K562 (cell line): Measurements from ENCODE around the gene RNF112. TPM values are rescaled to one million over a fixed set of nuclear protein-coding genes. Genes with fewer than 3 reads are reported as not detected.
"Not testable (repeated sequence)": the region's sequence is repeated elsewhere in the genome, so short reads cannot be mapped to it uniquely, and the experiment has no call there.

Source experiments
- ATAC-seq: fragments of 200-7000 bp; cut with Tn5 transposase; 3 replicates; pipeline ENCODE4 v1.9.1; 2020; ENCODE audit warnings: moderate library complexity
- BruUV-seq: library from RNA; stranded (reverse); fragments of 400-500 nt; replicated peaks from 2 replicates; lab custom pipeline; 2021; lab: Mats Ljungman, UMichigan
- CTCF ChIA-PET: fragments of 300-600 bp; formaldehyde crosslinking; extraction: SDS; loops from one replicate; lab custom pipeline; 2021; ENCODE audit warnings: low intra/inter-chr PET ratio; lab: Yijun Ruan, JAX
- POLR2A ChIA-PET: fragments of 300-600, 350-650 bp; sonication (Branson Sonifier 250); formaldehyde crosslinking; extraction: SDS; loops from one replicate; lab custom pipeline; 2021; ENCODE audit warnings: antibody characterized with exemption, inconsistent platforms; lab: Yijun Ruan, JAX
- DNase-seq, 4 experiments: peaks; one replicate each; pipeline versions ENCODE4 v3.0.0 to v3.0.0-alpha.2; 2011 to 2018; ENCODE audit warnings: low spot score in 3 of 4, mixed read lengths in 3 of 4; ENCODE audit errors: extremely low read depth in 1 of 4
- FAIRE-seq: peaks from 2 replicates; lab custom pipeline; 2011; peaks lifted over from hg19 to GRCh38; lab: Jason Lieb, UNC
- H2AFZ ChIP-seq: 2 replicates; pipeline ENCODE4 v1.6.0; 2011; ENCODE audit warnings: low read depth, low read length, control low read depth, inconsistent platforms
- H3K27ac ChIP-seq: fragments of 200-600 bp; 3 replicates; pipeline ENCODE4 v1.8.0; 2011; ENCODE audit warnings: low read depth, mild to moderate bottlenecking, control low read depth, inconsistent platforms, low read length, moderate library complexity, mixed read lengths; ENCODE audit errors: extremely low read depth
- H3K27me3 ChIP-seq, 2 experiments: fragments of 300-600 bp in 1 of 2; 2 replicates in 1 of 2; 3 replicates in 1 of 2; pipeline versions ENCODE4 v1.6.0 to v1.8.0; 2011; ENCODE audit warnings: inconsistent platforms in 2 of 2, low read length in 2 of 2, mild to moderate bottlenecking in 1 of 2, mixed read lengths in 1 of 2, moderate library complexity in 1 of 2; ENCODE audit not compliant: control insufficient read depth in 2 of 2, insufficient read depth in 2 of 2
- H3K36me3 ChIP-seq: fragments of 300-600 bp; 3 replicates; pipeline ENCODE4 v1.8.0; 2011; ENCODE audit warnings: mild to moderate bottlenecking, low read length, inconsistent platforms; ENCODE audit not compliant: control insufficient read depth, insufficient read depth
- H3K4me1 ChIP-seq, 2 experiments: fragments of 200-600 bp in 1 of 2; replicated peaks in 1 of 2; 2 replicates in 1 of 2; 3 replicates in 1 of 2; pipeline versions ENCODE4 v1.5.1 to v1.8.0; 2011; ENCODE audit warnings: inconsistent platforms in 2 of 2, low read length in 2 of 2, mild to moderate bottlenecking in 1 of 2, mixed read lengths in 1 of 2, moderate library complexity in 1 of 2; ENCODE audit not compliant: control insufficient read depth in 2 of 2, insufficient read depth in 2 of 2
- H3K4me2 ChIP-seq: 2 replicates; pipeline ENCODE4 v1.6.1; 2011; ENCODE audit warnings: low read length, control low read depth, inconsistent platforms, mixed read lengths; ENCODE audit not compliant: insufficient read depth
- H3K4me3 ChIP-seq: fragments of 200-600 bp; sonication (generic), shearing (Covaris generic); 2 replicates; pipeline ENCODE4 v1.5.1; 2016; ENCODE audit warnings: control low read depth, inconsistent platforms
- H3K79me2 ChIP-seq: fragments of 200-600 bp; 3 replicates; pipeline ENCODE4 v1.8.0; 2011; ENCODE audit warnings: low read length, inconsistent platforms; ENCODE audit not compliant: control insufficient read depth, insufficient read depth
- H3K9ac ChIP-seq, 2 experiments: 2 replicates each; pipeline versions ENCODE4 v1.6.0 to v1.6.1; 2011; ENCODE audit warnings: low read depth in 2 of 2, low read length in 2 of 2, control low read depth in 1 of 2, inconsistent platforms in 1 of 2, mild to moderate bottlenecking in 1 of 2, mixed read lengths in 1 of 2; ENCODE audit not compliant: insufficient read depth in 1 of 2
- H3K9me1 ChIP-seq: one replicate; pipeline ENCODE4 v1.6.0; 2011; ENCODE audit warnings: inconsistent platforms, mild to moderate bottlenecking, low read length, moderate library complexity; ENCODE audit not compliant: control insufficient read depth, insufficient read depth
- H3K9me3 ChIP-seq: replicated peaks from 2 replicates; pipeline ENCODE4 v1.5.1; 2011; ENCODE audit warnings: low read depth, low read length, inconsistent platforms; ENCODE audit not compliant: control insufficient read depth, insufficient read depth
- H4K20me1 ChIP-seq: replicated peaks from 2 replicates; pipeline ENCODE4 v1.6.1; 2011; ENCODE audit warnings: low read length, inconsistent platforms, mixed read lengths; ENCODE audit not compliant: control insufficient read depth, insufficient read depth
- CHAMP1 ChIP-seq: fragments of 450-650 bp; IDR thresholded peaks from 2 replicates; pipeline ENCODE4 v1.6.1; 2016; ENCODE audit warnings: mild to moderate bottlenecking
- E2F5 ChIP-seq: sonication (generic); formaldehyde crosslinking; IDR thresholded peaks from 2 replicates; pipeline ENCODE4 v1.8.0; 2022; ENCODE audit warnings: mild to moderate bottlenecking, missing genetic modification reagents
- FOXP4 ChIP-seq: sonication (generic); formaldehyde crosslinking; IDR thresholded peaks from 2 replicates; pipeline ENCODE4 v1.8.0; 2022; ENCODE audit warnings: mild to moderate bottlenecking, missing genetic modification reagents, borderline replicate concordance
- HDAC6 ChIP-seq: IDR thresholded peaks from 2 replicates; pipeline ENCODE4 v1.6.1; 2012; ENCODE audit warnings: low read depth, mild to moderate bottlenecking, control low read depth, inconsistent platforms, low read length, moderate library complexity
- NONO ChIP-seq, 2 experiments: fragments of 200-400 bp in 1 of 2; fragments of 450-650 bp in 1 of 2; formaldehyde crosslinking in 1 of 2; IDR thresholded peaks; 2 replicates each; pipeline ENCODE4 v1.6.1; 2017; ENCODE audit warnings: low read depth in 2 of 2, mild to moderate bottlenecking in 2 of 2, moderate library complexity in 2 of 2, low read length in 1 of 2
- POLR2A ChIP-seq: fragments of 450-650 bp; conservative IDR thresholded peaks from 2 replicates; pipeline ENCODE4 v1.6.1; 2016
- SMARCB1 ChIP-seq: IDR thresholded peaks from 2 replicates; pipeline ENCODE4 v1.6.1; 2011; ENCODE audit warnings: improper control_type of control experiment, low read depth; ENCODE audit not compliant: insufficient read length
- ZNF408 ChIP-seq: fragments of 250-450 bp; sonication (Bioruptor Pico); IDR thresholded peaks from 2 replicates; pipeline ENCODE4 v1.4.0; 2020; ENCODE audit warnings: low read depth, mild to moderate bottlenecking, moderate library complexity
- WGBS: fragments of 100-300 bp; shearing (Covaris generic); methylation state at CpG from one replicate; pipeline ENCODE4 v1.1.6; 2016; ENCODE audit warnings: low coverage, mixed read lengths; ENCODE audit not compliant: insufficient coverage; ENCODE audit errors: missing lambda C conversion rate; 5-methylcytosine and 5-hydroxymethylcytosine counted together
- in situ Hi-C: fragments of 300-500 bp; cut with MboI; formaldehyde crosslinking; loops from 4 replicates; pipeline ENCODE4 v1.15.0; 2018; ENCODE audit warnings: inconsistent platforms, mixed read lengths
- intact Hi-C: fragments of 100-400 bp; cut with micrococcal nuclease; formaldehyde crosslinking; loops from 2 replicates; pipeline ENCODE4 v1.14.2; 2022
- polyA plus RNA-seq, 8 experiments: library from polyadenylated mRNA; depleted of rRNA in 4 of 8; stranded (reverse) in 5 of 8; unstranded in 3 of 8; fragments of >200 nt; fragmentation: Nextera tagmentation in 2 of 8; fragmentation: Illumina TruSeq in 1 of 8; extraction: Ambion mirVana in 2 of 8; extraction: Trizol in 1 of 8; gene quantifications; 2 replicates each; pipeline versions ENCODE4 v1.2.1 to v1.2.3, GENCODE V29; 2011 to 2014; ENCODE audit warnings: inconsistent platforms in 1 of 8, missing spikeins in 1 of 8
- total RNA-seq, 7 experiments: library from RNA; depleted of rRNA in 6 of 7; stranded (reverse); fragments of >200 nt in 6 of 7; fragmentation: Illumina TruSeq in 2 of 7; extraction: Trizol in 2 of 7; gene quantifications; 2 replicates each; pipeline versions ENCODE4 v1.2.1 to v1.2.3, GENCODE V29; 2011 to 2021; ENCODE audit warnings: low replicate concordance in 1 of 7

Gene RNF112
- total and polyA plus RNA-seq, 9 of the 15 experiments (the other 6 are each of a cell fraction or from before 2014, with no cell fraction given) = 0.05 TPM; not detected in 8

- WGBS = 34% methylated on average over 7 of the region's 25 CpGs
- H3K9me3 ChIP-seq, DNase-seq, H3K4me2 ChIP-seq, FAIRE-seq, H3K27ac ChIP-seq, H3K27me3 ChIP-seq, intact Hi-C loops, in situ Hi-C loops, H4K20me1 ChIP-seq, H3K4me1 ChIP-seq, ATAC-seq, CTCF ChIA-PET, H3K79me2 ChIP-seq, BruUV-seq, H3K4me3 ChIP-seq, H3K9me1 ChIP-seq, H2AFZ ChIP-seq, H3K36me3 ChIP-seq, H3K9ac ChIP-seq, POLR2A ChIA-PET: not testable (repeated sequence)
These were observed 30.3 kb downstream of the RNF112 start for GRCh38 chr17:19441288-19441687.

- in situ Hi-C loops (no loop called here), intact Hi-C loops (no loop called here)
- WGBS = 17% methylated on average over 1 of the region's 2 CpGs
- Histone ChIP-seq H3K4me1 (peaks cover 0 to 3% of the 10 kb centered on the region in 2 experiments; a peak in 1 of 5 replicates), H4K20me1 (no peaks in the 10 kb centered on the region), H3K27ac (no peak overlapping the region), H3K9me3 (no peaks in the 10 kb centered on the region), H3K27me3 (no peaks in the 10 kb centered on the region), H3K79me2 (no peaks in the 10 kb centered on the region), H3K4me2 (no peak overlapping the region), H3K4me3 (no peak overlapping the region), H2AFZ (no peak overlapping the region), H3K9me1 (no peaks in the 10 kb centered on the region), H3K36me3 (no peaks in the 10 kb centered on the region), H3K9ac (no peak overlapping the region)
- TF ChIP-seq NONO (IDR thresholded peaks at IDR 0.05; ENCODE audit: low read depth in 2 of 2, low read length in 1 of 2) (no peak), FOXP4 (no peak), SMARCB1 (no peak), ZNF408 (CRISPR knock-in tag) (no peak), CHAMP1 (no peak), E2F5 (no peak), POLR2A (no peak), HDAC6 (no peak)
- ATAC-seq (no peak), FAIRE-seq (no peak), DNase-seq (no peak)
- no TSS peak for BruUV-seq
- CTCF ChIA-PET = no interaction called here
- POLR2A ChIA-PET = interaction anchor here (0.5 kb wide), 1 partner anchor 9 kb away, joined by 3 read pairs; no protein-coding TSS in a partner anchor
These were observed 31.7 kb downstream of the RNF112 start for GRCh38 chr17:19442731-19443130.
